NCI-H146 (cell line): Measurements from ENCODE around the gene CASD1.

Experiments used
- DNase-seq: peaks from one replicate; lab custom pipeline; 2025; lab: John Stamatoyannopoulos, UW

Gene CASD1

GRCh38 chr7:94580601-94581000 is 71.0 kb downstream of the CASD1 start:
- DNase-seq, result no peak

DNA sequence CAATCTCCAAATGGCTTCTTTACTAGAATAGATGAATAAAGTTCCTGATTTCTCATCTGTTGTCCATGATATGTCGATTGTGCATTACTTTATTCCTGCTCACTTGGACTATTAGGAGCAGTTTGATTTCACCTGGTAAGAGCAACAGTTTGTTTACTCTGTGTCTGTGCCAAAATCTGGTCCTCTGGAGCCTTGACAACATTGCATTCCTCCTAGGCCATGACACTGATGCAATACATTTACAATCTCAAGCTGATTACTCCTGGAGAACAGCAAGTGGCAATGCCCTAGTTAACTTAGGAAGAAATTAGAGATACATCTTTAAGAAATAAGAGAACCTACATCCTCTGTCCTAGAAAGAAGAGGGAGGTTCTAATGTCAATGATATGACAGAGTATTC is 74.5 kb downstream of the CASD1 start:
- no peak for DNase-seq

- DNase-seq, result no peak
Measured at GRCh38 chr7:94588075-94588474, 78.5 kb downstream of the CASD1 start.

- no peak for DNase-seq
Measured at GRCh38 chr7:94590526-94591162, 81.0 kb downstream of the CASD1 start.

GRCh38 chr7:94591176-94591575 is 81.6 kb downstream of the CASD1 start:
- no peak for DNase-seq

DNA sequence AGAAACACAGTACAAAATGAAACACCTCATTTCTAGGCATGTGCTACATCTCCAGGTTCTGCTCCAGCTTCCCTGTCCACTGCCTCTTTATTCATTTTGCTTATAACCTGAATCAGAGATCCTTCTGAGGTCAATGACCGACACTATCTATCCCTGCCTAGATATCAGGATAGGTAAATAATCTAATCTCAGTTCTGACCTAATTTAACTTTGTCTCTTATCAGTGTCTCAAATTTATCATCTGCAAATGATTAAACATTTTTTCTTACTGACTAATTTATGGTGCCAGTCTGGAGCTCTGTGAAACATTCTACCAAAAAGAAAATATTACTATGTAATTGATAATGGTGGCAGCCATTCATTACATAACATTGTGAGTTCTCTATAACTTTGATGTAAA is 85.3 kb downstream of the CASD1 start:
- DNase-seq, result no peak

- DNase-seq, result peak; percentile 10
Measured at GRCh38 chr7:94595717-94596116, 86.1 kb downstream of the CASD1 start.

DNA sequence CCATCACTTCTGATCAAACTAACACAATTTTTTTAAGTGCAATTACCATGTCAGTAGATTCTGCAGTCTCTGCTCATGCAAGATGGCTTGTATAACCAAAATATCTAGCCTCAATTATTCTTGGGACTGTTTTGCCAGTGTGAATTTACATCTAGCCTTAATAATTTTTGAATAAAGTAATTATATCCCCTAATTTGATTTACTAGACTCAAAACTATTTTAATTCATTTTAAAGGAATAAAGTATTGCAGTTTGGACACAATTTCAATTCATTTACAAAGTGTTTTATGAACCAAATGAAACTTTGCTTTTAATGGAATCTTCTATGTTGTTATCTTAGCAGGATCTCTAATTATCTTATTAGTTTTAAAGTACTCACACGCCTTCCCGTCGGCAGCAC is 90.7 kb downstream of the CASD1 start:
- no peak for DNase-seq

- DNase-seq, result no peak
Measured at GRCh38 chr7:94602181-94602580, 92.6 kb downstream of the CASD1 start.

GRCh38 chr7:94605031-94605430 is 95.4 kb downstream of the CASD1 start:
- no peak for DNase-seq
